HTERT RPE-1 (cell line): ENCODE data around the gene RARB.

ENCODE experiments used
- in situ Hi-C: fragments of 300-500 bp; cut with MboI; formaldehyde crosslinking; loops from 4 replicates; pipeline ENCODE4 v1.14.3; 2020; ENCODE audit warnings: low sequenced_read_pairs

RARB gene

GRCh38 chr3:25589783-25590258 is 161.8 kb downstream of the RARB start:
- in situ Hi-C loops, result no loop called here

DNA sequence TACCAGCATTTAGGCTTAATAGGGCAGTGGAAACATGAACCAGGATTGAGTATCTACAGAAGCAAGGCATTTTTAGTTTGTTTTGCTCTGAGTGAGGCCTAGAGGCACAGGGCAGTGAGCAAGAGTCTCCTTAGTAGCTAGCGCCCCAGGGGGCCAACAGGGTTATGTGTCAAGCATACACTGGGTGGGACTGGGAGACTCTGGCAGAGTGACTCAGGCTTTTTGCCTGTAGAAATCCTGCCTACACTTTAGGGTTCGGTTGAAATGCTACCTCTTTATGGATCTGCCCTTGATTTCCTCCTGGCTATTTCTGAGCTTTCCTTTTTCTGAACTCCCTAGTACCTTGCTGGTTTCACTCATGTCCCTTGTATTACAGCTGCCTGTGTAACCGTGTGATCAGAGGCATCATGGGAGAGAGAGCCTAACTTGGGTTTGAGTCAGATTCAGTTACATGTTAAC is 164.5 kb downstream of the RARB start:
- in situ Hi-C loops, result no loop called here

DNA sequence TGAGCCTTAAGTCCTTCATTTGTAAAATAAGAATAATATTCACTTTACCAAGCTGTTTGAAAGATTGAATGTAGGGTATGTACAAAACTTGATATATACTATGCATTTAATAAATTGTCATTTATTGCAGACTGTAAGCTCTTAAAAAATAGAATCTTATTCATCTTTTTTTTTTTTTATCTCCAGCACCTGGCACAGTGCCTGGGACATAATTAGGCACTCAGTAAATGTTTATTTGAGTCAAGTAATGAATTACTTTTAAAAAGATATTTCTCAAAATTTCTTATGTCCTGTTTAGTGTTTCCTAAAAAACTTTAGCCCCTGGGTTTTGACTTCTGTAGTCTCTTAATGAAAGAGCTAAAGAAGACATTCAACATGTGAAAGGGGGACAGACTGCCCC is 164.9 kb downstream of the RARB start:
- in situ Hi-C loops, result no loop called here

DNA sequence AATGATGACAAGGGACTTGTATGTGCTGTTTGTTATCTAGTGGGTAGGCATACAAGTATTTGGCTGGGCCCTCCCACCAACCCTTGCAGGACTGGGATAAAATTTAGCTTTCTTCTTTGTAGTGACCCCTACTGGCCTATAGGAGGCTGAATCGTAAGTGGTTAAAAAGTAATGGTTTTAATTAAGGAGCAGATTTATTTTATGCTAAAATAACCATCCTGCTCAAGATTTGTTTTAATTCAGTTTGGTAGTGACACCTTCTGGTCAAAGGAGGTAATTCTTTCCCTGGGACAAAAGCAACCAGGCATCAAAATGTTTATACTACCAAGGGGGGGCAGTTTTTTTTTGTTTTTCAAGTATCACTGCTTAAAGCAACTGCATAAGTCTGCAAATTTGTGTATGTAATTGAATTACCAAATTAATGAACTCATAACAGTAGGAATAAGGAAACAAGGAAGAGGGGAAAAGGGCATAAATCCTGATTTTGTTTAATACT is 166.0 kb downstream of the RARB start:
- in situ Hi-C loops, result no loop called here

DNA sequence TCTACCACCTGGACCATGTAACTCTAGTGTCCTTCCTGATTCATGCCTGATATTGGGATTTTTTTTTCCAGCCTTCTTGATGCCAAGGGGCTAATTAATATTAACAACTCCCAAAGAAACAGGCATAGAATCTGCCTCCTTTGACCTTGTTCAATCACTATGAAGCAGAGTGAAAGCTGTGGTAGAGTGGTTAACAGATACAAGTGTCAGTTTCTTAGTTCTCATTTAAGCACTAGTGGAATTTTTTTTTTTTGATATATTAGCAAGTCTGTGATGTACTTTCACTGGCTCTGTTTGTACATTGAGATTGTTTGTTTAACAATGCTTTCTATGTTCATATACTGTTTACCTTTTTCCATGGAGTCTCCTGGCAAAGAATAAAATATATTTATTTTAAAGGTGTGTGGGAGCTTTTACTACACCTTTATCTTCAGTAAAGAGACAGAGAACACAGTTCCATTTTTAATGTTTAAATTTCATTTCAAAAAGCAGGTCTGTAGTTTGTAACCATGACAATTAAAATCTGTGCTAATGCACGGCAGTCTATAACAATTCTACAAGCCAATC is 169.6 kb downstream of the RARB start:
- in situ Hi-C loops, result no loop called here

GRCh38 chr3:25603703-25604102 is 175.6 kb downstream of the RARB start:
- in situ Hi-C loops, result no loop called here

DNA sequence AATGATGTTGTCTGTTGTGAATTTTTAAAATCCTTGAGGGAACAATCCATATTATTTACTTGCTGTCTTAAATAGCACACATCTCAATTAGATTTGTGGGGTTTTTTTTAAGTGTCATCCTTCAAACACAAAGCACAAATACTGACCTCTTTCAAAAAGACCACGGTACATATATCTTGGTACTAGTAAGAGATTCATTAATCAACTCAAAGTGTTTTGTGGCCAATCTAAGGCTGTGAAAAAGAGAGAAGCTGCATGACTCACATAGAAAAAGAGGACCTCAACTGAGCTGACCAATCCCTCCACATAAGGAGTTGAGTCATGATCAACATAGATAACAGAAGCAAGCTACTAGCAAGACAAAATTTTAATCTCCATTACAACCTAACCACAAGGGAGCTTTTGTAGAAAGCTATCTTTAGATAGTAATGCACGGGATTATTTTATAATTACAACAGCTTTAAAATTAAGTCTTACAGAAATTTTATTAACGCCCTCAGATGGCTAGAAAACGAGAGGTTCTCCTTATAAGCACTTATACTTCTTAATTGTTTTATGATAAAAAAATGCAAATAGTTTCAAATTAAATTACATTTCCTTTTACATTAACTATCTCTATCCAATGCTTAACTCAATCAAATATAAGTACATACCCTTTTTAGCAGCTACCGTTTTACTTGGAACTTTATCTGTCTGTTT is 176.2 kb downstream of the RARB start:
- in situ Hi-C loops, result no loop called here

GRCh38 chr3:25610167-25610566 is 182.1 kb downstream of the RARB start:
- in situ Hi-C loops, result no loop called here

GRCh38 chr3:25610779-25611178 is 182.7 kb downstream of the RARB start:
- in situ Hi-C loops, result no loop called here

DNA sequence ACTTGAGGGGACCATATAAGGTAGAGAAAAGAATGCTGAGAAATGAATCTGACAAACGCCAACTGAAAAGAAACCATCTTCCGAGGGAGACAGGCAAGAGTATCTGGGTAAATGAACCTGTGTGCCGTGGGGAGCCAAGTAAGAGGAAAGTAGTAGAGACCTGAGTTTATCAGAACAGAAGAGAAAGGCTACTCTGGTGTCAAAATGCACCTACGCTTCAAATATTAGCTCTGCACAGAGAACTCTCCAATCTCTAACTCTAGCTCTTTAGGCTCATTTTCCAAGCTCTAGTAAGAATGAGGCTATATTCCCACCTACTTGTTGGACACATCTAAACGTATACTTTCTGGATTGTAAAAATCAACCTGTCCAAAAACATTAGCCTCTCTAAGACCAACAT is 183.1 kb downstream of the RARB start:
- in situ Hi-C loops, result no loop called here

DNA sequence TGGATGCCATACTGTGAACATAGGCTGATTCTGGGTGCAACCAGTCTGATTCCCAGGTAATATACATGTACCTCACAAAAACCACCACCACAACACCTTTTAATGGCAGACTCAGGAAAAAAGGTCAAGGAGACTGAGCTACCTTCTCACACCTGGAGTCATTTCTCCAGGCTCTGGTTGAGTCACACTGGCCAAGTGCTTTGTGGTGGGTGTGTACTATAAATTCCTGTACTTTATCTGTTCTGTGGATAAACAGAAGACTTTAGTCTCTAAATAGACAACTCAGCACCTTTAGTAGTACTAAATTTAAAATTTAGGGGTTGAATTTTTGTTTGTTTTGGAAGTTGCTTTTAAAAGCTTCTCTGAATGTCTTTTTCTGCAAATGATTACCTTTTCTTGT is 190.0 kb downstream of the RARB start:
- in situ Hi-C loops, result no loop called here

- in situ Hi-C loops, result no loop called here
Observed at GRCh38 chr3:25619382-25619781, 191.3 kb downstream of the RARB start.

DNA sequence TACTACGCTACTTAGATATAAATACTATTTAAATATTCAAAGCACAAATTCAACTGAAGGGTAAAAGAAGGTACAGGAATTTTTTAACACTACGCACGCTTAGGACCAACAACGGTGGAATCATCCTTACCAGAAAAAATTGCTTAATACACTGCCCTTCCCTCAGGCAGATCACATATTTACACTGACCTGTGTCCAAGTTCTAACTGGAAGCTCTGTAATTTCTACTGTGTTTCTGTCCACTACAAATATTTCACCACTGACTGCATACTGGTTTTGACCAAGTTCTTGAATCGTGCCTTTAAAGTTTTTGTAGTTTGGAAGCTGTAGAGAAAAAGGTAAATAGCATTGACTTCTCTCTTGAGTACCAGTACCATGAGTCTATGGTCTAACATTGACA is 192.4 kb downstream of the RARB start:
- in situ Hi-C loops, result no loop called here

DNA sequence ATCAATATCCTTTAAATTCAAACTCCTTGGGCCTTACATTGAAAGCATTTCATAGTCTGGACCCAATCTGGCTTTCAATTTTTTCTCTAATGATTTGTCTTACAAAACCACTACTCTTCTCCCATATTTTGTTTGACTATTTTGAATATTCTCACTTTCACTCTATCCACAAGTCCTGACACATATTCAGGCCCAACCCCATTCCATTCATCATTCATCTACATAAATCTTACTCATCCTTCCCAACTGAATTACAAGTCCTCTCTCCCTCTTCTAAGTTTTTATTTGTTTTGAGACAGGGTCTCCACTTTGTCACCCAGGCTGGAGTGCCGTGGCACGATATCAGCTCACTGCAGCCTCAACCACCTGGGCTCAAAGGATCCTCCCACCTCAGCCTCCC is 193.0 kb downstream of the RARB start:
- in situ Hi-C loops, result no loop called here

- in situ Hi-C loops, result no loop called here
Observed at GRCh38 chr3:25631989-25632388, 203.9 kb downstream of the RARB start.

GRCh38 chr3:25633919-25634318 is 205.9 kb downstream of the RARB start:
- in situ Hi-C loops, result no loop called here

DNA sequence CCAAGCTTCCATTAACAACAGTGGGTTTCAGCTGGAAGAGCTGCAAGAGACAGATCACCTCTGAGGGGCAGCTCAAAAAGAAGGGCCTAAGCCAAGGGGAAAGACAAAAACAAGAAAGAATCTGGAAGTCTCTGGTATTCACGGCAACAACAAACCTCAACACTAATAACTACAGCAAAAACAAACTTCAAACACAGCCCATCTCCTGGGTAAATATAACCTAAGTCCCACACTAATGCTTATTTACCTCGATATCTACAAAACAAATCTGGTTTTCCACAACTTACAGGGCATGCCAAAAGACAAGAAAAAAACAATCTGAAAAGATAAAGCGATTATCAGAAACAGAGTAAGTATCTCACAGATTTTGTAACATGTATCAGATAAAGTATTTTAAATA is 207.0 kb downstream of the RARB start:
- in situ Hi-C loops, result no loop called here
